ENCODE measurements around the gene ARHGAP35.
"Not testable (repeated sequence)": the region's sequence is repeated elsewhere in the genome, so short reads cannot be mapped to it uniquely, and the experiment has no call there.

ARHGAP35 gene

DNA sequence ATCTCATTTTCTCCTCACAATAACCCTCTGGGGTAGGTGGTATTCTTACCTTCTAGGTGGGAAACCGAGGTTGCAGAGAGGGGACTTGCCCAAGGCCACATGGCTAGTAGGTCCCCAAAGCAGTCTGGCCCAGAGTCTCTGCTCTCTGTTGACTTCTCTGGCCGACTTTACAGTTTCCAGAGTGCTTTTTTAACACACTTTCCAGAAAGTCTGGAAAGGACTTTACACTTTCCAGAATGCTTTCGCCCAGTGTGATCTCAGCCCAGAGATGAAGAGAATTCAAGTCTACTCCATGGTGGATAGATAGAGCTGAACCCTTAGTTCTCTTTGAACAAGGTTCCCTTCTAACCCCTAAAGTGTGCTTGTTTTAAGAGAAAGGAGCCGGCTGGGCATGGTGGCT, 12.2 kb downstream of the ARHGAP35 start:
- no peak for DNase-seq

DNA sequence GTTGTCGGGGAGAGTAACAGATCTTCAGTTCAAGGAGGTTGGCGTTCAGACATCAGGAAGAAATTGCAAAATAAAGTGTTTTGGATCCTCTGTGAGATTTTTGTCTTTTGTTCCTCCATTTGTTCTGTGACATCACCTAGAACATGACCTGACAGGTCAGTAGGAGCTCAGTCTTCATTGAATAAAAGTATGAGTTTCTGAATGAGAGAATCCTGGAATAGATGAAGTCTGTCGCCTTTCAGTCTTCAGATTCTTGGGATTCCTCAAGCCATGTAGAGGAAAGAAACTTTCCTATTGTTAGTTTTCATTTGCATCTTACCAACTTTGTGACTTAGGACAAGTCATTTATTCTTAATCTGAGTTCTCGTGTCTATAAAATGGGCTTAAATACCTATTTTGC, 14.4 kb downstream of the ARHGAP35 start:
- DNase-seq, result no peak

DNA sequence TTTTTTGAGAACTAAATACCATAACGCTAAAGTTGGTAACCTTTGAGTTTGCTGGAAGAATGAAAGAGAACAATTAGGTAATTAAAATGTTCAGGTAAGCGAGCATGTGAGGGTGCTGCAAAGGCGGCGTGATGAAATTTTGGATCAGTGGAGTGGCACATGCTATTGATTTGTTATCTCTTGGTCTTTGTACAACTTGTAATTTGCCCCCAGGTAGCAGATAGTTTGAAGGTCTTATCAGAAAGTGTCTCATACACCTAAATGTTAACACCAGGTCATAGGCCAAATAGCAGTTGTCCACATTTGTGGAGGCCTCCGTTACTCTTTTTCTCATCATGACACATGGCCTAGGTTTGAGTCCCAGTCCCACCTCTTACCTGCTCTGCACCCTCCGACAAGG, 14.9 kb downstream of the ARHGAP35 start:
- no peak for DNase-seq

DNA sequence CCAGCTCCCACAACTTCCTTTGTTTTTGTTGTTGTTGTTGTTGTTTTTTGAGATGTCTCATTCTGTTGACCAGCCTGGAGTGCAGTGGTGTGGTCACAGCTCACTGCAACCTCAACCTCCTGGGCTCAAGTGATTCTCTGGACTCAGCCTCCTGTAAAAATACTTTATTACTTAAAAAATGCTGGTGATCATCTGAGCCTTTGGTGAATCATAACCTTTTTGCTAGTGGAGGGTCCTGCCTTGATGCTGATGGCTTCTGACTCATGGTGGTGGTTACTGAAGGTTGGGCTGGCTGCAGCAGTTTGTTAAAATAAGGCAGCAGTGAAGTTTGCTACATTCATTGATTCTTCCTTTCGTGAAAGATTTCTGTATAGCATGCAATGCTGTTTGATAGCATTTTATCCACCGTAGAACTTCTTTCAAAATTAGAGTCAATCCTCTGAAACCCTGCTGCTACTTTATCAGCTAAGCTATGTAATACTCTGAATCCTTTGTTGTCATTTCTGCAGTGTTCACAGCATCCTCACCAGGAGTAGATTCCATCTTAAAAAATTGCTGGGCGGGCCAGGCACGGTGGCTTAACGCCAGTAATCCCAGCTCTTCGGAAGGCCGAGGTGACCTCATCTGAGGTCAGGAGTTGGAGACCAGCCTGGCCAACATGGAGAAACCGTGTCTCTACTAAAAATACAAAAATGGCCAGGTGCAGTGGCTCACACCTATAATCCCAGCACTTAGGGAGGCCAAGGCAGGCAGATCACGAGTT, 18.0 kb downstream of the ARHGAP35 start:
- DNase-seq, result no peak

DNA sequence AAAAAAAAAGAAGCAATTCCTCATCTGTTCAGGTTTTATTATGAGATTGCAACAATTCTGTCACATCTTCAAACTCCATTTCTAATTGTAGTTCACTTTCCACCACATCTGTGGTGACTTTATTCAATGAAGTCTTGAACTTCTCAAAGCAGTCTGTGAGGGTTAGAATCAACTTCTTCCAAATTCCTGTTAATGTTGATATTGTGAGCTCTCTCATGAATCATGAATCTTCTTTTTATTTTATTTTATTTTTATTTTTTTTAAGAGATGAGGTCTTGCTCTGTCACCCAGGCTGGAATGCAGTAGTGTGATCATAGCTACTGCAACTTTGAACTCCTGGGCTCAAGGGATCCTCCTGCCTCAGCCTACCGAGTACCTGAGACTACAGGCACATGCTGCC, 19.6 kb downstream of the ARHGAP35 start:
- DNase-seq, result no peak

DNA sequence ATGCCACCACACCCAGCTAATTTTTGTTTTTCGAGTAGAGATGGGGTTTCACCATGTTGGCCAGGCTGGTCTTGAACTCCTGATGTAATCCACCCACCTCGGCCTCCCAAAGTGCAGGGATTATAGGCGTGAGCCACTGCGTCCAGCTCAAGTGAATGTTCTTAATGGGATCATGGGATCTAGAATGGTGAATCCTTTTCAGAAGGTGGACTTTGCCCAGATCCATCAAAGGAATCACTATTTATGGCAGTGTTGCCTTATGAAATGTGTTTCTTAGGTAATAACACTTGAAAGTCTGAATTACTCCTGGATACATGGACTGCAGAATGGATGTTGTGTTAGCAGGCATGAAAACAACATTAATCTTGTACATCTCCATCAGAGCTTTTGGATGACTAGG, 20.3 kb downstream of the ARHGAP35 start:
- DNase-seq, result no peak

DNA sequence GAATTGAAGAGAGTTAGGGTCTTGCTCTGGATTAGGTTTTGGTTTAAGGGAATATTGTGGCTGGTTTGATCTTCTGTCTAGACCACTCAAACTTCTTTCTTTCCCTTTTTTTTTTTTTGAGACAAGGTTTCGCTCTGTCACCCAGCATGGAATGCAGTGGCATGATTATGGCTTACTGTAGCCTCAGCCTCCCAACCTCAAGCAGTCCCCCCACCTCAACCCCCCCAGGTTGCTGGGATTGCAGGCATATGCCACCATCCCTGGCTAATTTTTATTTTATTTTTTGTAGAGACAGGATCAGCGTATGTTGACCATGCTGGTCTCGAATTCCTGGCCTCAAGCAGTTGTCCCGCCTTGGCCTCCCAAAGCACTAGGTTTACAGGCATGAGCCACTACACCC, 21.2 kb downstream of the ARHGAP35 start:
- DNase-seq, result no peak

DNA sequence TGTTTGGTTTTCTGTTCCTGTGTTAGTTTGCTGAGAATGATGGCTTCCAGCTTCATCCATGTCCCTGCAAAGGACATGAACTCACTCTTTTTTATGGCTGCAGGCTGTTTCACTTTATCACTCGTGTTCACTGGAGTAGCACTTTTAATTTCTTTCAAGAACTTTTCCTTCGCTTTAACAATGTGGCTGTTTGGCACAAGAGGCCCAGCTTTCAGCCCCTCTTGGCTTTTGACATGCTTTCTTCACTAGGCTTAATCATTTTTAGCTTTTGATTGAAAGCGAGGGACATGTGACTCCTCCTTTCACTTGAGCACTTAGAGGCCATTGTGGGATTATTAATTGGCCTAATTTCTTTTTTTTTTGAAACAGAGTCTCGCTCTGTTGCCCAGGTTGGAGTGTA, 22.0 kb downstream of the ARHGAP35 start:
- DNase-seq, result not testable (repeated sequence)

DNA sequence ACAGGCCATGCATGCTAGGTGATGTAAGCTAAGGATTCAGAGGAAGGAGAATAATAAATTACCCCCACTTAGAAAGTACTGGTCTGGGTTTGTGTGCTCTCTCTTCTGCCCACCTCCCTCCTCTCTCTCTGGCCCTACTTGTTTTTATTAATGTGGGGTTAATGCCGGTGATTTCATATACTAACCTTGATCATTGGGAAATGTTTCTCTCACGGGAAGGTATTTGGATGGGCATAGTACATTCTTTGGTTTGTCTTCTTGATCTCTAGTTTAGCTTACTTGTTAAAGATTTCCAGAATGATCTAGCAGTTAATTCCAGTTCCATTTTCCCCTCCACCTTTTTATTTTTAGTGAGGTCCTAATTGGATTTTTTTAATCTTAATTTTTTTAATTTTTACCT, 24.6 kb downstream of the ARHGAP35 start:
- no peak for DNase-seq

DNA sequence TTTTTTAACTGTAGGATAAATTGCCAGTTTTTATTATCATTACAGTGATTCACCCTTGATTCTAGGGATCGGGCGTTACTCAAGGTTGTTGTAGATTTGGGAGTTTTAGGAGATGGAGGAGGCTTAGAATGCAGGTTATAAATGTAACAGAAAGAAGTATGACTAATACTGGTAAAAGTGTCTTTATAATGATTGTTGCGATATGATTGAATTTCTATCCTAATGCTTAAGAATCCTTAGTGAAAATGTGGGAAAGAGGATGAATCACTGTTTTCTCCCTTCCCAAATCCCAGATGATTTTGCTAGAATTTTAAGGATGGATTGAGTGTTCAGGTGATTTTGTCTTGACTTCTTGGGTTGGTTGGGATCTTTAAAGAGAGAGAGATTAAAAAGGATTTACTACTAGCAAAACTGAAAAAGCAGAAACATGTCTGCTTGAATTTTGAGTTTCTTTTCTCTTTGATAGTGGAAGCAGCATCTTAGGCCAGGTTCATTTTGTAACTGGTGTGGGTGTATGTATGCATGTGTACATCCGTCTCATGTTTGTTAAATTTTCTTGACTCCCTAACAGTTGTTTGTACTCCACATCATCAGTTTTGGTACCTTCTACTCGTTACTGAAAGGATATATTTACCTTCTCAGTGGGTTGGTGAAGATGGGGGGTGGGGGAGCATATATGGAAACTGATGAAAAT, 25.9 kb downstream of the ARHGAP35 start:
- DNase-seq, result no peak

DNA sequence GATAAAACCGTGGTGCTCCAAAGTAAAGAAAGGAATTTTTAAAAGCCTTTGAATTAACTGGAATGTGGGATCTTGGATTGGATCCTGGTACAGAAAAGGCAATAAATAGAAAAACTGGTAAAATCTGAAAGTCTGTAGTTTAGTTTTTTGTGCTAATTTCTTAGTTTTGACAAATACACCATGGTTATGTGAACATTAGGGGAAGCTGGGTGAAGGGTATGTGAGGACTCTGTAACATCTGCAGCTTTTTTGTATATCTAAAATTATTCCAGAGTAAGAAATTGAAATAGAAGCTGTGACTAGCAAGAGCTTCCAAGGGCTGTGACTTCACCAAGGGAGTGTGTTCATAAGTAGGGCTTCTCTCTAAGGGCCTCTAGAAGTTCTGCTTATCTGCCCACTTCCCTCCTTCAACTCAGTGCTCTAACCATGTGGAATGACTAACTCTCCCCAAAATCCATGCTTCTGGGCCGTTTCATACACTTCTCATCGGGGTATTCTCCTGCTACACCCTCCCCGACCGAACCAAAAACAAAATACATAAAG, 26.5 kb downstream of the ARHGAP35 start:
- DNase-seq, result no peak

DNA sequence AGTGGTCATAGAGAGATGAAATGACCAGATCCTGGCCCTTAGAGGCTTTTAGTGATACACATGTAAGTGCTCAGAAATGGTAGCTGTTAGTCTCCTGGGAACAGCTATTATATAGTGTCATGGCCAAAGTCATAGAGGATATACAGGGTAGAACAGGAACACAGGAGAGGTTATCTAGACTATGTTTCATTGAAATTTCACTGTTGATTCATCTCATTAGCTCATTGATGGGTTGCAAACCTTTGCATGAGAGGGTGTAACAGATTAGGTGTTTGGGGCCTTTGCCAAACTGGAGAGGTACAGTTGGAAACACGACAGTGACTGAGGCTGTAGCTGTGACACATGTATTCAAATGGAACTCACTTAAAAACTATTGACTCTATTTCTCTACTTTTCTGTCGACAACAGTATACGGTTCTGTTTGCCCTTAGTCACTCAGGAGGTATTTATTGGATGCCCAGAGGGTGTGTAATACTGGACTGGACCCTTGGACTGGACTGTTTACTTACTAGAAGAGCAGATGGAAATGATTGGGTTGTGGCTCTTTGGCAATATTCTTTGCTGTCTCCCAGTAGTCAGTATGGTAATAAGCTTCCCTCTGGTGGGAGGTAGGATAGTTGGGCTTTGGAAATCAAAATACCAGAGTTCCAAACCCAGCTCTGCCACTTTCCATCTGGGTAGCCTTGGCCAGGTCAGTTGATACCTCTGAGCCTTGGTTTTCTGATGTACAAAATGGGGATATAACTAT, 29.8 kb downstream of the ARHGAP35 start:
- DNase-seq, result no peak

DNA sequence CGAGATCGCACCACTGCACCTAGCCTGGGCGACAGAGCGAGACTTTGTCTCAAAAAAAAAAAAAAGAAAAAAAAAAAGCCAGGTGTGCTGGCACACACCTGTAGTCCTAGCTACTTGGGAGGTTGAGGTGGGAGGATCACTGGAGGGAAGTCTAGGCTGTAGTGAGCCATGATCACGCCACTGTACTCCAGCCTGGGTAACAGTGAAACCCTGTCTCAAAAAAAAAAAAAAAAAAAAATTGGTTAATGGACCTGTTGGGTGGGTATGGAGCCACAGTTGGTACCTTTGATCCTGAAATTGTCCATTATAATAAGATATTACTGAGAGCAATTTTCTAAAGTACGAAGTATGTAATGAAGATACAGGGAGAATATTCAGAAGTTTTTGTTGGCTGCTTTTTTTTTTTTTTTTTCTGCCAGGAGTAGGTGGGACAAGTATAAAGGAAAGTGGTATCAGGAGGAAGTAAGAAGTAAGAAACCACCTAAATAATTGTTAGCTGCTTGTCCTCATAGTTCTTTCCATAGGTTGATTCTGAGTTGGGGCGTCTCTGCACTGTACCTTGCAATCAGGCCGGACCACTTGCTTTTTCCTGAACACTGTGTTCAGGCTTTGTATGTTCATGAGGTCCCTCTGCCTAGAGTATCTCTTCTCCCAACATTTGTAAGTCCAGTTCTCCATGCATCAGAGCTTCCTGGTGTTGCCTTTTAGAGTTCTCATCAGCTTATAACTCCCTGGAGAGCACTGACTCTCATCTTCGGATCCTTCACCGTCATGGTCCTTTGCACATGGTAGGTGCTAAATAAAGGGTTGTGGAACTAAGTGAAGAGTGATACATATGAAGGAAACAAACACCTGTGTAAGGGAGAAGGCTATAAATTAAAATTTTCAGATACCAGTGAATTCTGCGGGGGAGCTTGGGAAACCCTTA, 31.7 kb downstream of the ARHGAP35 start:
- DNase-seq, result no peak

DNA sequence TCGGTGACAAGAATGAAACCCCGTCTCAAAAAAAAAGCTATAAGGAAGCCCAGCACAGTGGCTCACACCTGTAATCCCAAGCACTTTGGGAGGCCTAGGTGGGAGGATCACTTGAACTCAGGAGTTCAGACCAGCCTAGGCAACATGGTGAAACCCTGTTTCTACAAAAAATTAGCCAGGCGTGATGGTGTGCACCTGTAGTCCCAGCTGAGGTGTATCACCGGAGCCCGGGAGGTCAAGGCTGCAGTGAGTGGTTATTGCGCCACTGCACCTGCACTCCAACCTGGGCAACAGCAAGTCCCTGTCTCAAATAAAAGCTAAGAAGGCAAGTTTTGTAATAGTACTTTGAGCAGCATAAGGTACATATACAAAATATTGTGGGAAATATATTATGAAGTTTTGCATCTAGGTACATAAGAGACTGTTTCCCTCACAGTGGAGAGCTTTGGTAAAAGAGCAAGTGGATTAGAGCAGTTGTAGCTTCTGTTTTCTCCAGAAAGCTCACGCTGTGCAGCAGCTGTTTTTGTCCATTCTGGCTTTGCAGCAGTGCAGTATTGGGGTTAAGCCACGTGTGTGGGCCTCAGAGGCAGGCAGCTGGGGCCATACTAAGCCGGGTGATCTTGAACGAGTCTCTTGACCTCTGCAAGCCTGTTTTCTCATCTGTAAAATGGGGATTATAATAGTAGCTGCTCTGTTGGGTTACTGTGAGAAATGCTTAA, 35.4 kb downstream of the ARHGAP35 start:
- no peak for DNase-seq

DNA sequence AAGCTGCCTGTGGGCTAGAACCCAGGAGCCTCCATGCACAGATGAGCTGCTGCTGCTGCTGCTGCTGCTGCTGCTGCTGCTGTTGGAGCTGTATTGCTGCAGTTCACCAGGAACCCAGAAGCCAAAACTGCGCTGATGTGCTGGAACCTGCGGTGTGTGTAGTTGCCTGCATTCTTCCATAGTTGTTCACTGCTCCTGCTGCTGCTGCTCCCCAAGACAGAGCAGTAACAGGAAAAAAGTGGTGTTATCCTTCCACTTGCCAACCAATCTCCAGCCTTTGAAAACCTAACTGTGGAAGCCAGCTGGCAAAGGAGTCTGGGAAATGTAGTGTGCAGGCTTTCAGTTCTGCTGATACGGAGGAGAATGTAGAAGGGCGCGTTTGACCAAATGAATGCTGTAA, 37.9 kb downstream of the ARHGAP35 start:
- DNase-seq, result no peak

DNA sequence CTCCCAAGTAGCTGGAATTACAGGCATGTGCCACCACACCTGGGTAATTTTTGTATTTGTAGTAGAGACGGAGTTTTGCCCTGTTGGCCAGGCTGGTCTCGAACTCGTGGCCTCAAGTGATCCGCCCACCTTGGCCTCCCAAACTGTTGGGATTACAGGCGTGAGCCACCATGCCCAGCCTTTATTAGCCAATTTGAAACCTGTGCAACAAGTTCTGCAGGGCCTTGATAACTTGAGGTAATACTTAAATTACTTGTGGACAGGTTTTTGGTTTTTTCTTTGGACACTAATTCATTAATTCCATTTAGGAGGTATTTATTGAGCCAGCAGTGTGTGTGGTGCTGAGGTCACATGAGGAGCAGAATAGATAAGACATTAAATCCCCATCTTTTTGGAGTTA, 39.5 kb downstream of the ARHGAP35 start:
- DNase-seq, result no peak

DNA sequence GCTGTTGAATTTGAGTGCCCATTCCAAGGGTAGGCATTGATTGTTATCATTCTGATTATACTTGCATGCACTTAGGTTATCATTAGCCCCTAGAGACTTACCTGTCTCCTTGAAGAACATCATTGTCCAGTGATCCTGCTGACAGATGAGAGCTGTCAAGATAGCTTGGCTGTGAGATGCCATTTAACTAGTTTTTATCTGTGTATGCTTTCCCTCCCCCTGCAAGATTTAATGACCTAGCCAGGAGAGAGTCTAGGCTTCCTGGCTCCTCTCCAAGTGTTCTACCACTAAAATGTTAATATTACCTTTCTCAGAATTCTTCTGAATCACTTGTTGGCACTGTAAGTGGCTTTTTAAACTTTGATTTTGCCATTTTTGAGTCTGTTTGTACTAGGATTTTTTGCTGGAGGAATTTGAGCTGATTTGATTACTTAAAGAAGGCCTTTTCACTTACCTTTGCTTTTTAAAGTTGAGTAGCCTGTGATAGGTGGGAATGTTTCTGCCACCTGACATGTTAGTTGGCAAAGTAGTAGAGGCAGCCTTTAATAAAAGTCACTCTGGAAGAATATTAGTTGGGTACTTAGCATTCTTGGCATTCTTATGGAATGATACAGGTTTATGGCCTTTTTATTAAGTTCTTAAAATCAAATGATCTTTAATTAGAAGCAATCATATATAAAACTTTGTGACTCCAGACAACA, 41.1 kb downstream of the ARHGAP35 start:
- DNase-seq, result no peak

DNA sequence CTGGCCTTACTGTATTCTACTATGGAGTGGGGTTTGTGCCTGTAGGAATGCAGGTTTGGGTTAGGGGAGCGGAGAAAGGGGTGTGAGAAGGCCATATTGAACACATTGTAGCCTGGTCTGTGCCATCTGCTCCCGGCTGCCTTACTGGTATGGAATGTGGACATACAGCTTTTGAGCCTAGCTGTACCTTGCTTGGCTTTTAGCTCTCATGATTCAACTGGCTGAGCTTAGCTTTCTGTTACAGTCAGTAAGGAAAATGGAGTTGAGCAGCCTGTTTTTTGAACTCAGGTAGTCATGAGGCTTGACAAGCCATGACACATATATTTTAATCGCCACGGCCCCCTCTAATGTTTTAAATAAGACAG, 41.6 kb downstream of the ARHGAP35 start:
- DNase-seq, result no peak

DNA sequence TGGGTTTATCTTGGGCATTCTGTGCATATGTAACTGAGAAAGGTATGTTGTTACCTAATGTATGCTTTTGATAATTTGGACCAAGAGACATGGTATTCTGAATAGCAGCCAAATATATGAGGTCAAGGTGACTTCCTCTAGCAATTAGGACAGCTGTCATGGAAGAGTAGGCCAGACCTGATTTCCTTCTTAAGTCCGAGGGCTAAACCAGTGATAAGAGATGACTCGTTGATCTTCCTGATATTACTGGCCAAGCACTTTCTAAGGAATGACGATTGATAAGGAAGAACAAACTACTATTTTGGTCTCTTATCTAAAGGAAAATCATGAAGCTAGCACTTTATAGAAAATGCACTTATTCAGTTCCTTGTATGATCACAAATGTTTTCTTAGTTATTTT, 42.7 kb downstream of the ARHGAP35 start:
- no peak for DNase-seq

DNA sequence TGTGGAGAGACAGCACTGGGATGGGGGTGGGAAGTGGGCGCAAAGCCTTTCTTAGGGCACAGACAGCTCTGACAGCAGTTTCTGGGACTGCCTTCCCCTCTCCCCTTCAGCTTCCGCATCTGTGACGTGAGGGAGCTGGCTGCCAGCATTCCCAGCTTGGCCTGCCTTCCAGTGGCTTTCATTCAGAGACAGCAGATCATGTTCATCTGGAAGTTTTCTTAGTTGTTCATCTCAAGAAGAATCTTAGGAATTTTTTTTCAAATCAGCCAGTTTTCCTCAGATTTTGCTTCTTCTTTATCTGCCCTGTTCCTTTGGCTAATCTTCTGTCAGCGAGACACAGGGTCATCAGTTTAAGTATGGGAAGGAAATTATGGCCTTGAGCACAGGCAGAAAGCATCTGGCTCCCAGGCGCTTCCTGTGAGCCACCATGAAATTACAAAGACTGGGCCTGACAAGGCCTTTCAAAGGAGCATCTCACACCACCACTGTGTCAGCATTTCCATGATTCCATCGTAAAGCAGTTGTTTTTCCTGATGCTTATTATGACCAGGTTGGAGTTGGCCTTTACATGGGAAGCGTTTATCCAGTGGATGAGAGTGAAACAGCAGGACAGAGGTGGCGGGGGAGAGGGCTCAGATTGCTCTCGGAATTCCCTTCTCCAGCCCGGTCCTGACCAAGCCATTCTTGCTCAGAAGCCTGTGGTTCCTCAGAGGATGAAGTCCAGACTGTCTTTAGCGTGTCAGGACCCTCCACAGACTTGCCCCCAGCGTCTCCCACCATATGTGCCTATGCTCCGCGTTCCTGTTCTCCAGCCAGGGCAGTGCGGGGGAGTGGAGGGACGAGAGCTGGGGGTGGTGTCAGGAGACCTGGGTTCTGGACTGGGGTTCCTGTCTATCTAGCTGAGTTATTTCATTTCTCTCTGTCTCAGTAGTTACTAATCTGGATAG, 43.6 kb downstream of the ARHGAP35 start:
- DNase-seq, result no peak

Data from CD4-positive, alpha-beta T cell treated with Interleukin-4 for 4 hours (primary cell).